Astrocyte of the cerebellum (primary cell): ENCODE results near the gene IDS.
"Not testable (repeated sequence)": the region's sequence is repeated elsewhere in the genome, so short reads cannot be mapped to it uniquely, and the experiment has no call there.

ENCODE experiments used
- DNase-seq: peaks from one replicate; pipeline ENCODE4 v3.0.0-alpha.2; 2011; ENCODE audit warnings: low read depth
- H3K4me3 ChIP-seq: 2 replicates; pipeline ENCODE4 v1.5.1; 2011; ENCODE audit warnings: mild to moderate bottlenecking, low read depth, low read length, moderate library complexity
- CTCF ChIP-seq: IDR thresholded peaks from 2 replicates; pipeline ENCODE4 v1.5.1; 2012; ENCODE audit warnings: low read length, low read depth, moderate library complexity, mild to moderate bottlenecking; ENCODE audit errors: missing control alignments
- in situ Hi-C: cut with HindIII; loops from 2 replicates; pipeline ENCODE4 v1.10.0; 2017; ENCODE audit warnings: low sequenced_read_pairs

Gene IDS

GRCh38 chrX:149528381-149528780, 23.3 kb upstream of the IDS start:
- DNase-seq, result no peak
- TF ChIP-seq CTCF, result no peak
- H3K4me3 ChIP-seq, result no peak overlapping the region
- in situ Hi-C loops, result no loop called here

- no peak overlapping the region for H3K4me3 ChIP-seq
- in situ Hi-C loops, result no loop called here
- no peak for DNase-seq
- peak; percentile 64 for TF ChIP-seq CTCF
These were observed 22.6 kb upstream of the IDS start for GRCh38 chrX:149527705-149528104.

GRCh38 chrX:149526318-149527033, 21.4 kb upstream of the IDS start:
- in situ Hi-C loops, DNase-seq, H3K4me3 ChIP-seq: not testable (repeated sequence)

- in situ Hi-C loops, DNase-seq: not testable (repeated sequence)
These were observed 20.8 kb upstream of the IDS start for GRCh38 chrX:149525903-149526302.

GRCh38 chrX:149525389-149525788, 20.3 kb upstream of the IDS start:
- in situ Hi-C loops, H3K4me3 ChIP-seq, DNase-seq: not testable (repeated sequence)

More at GRCh38 chrX:149525903-149526302, 20.8 kb upstream of the IDS start:
- H3K4me3 ChIP-seq, result not testable (repeated sequence)

- DNase-seq, result no peak
- no peak overlapping the region for H3K4me3 ChIP-seq
- no peak for TF ChIP-seq CTCF
- in situ Hi-C loops, result no loop called here
These were observed 17.8 kb upstream of the IDS start for GRCh38 chrX:149522916-149523315.

GRCh38 chrX:149521438-149521837, 16.3 kb upstream of the IDS start:
- no peak for DNase-seq
- in situ Hi-C loops, result no loop called here
- no peak for TF ChIP-seq CTCF
- no peak overlapping the region for H3K4me3 ChIP-seq

- H3K4me3 ChIP-seq, in situ Hi-C loops, DNase-seq: not testable (repeated sequence)
These were observed 15.7 kb upstream of the IDS start for GRCh38 chrX:149520636-149521277.
